Dedifferentiated amniotic fluid mesenchymal stem cell (primary cell): ENCODE data around the gene CBX7.

Experiments
- DNase-seq: peaks from one replicate; pipeline ENCODE4 v3.0.0-alpha.2; 2016; ENCODE audit errors: extremely low spot score

The CBX7 gene

DNA sequence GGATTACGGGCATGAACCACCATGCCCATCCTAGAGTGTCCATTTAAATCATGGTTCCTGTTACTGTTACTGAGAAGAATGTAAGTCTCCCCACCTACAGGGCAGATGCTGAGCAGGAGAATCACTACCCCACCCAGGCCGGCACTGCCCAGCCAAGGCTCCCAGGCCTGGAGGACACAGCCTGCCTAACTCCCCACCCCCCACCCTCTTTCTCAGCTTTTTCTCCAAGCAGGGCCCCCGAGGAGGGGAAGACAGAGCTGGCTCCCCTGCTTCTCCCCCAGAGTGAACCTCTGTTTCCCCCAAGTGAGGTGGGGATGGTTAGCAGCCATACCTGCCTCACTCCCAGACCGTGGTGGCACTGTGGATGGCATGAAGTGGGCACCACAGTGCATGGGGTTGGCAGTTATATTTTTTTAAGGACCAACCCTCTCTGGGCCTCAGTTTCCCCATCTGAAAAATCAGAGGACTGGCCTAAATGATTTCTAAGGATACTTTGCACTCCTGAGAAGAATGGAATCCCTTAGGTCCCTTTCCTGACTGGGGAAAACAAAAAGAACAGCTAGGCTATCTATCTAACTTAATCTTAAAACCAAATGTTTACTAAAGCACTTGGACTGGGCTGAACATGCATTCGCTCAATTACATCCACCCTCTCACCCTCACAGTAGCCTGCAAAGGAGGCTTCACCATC is 5.0 kb downstream of the CBX7 start:
- no peak for DNase-seq

DNA sequence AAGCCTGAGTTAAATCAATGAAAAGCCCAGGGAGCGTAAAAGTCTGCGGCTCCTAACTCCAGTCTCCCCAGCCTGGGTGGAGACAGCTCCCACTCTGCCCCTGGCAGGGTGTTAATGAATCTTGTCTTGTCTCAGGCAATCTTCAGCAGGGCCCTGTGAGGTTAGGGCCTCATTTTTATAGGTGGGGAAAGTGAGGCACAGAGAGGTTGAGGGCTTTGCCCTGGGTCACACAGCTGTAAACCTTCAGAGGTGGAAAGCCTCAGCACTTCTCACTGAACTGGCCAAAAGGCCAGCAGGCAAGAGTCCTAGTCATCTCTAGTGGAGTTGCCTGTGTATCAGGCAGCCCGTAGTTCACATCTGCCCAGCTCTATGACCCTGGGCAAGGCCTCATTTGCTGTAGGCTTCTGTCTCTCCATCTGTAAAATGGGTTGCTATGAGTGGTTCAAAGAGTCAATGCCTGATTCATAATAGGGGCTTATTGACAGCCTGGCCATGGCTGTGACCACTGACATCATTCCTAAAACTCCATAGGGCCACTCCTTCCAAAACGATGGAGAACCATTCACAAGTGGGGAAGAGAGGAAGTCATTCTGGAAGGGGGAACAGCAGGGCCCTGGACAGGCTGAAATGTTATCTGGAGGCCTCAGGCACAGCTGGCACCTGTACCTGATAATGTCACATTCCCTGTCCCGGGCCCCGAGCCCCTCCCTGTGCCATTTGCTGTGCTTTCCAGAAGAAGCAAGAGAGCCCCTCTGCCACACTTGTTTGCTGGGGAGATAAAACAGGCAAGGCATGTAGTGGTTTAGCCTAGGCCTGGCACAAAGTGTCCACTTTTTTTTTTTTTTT is 6.0 kb downstream of the CBX7 start:
- DNase-seq, result no peak

DNA sequence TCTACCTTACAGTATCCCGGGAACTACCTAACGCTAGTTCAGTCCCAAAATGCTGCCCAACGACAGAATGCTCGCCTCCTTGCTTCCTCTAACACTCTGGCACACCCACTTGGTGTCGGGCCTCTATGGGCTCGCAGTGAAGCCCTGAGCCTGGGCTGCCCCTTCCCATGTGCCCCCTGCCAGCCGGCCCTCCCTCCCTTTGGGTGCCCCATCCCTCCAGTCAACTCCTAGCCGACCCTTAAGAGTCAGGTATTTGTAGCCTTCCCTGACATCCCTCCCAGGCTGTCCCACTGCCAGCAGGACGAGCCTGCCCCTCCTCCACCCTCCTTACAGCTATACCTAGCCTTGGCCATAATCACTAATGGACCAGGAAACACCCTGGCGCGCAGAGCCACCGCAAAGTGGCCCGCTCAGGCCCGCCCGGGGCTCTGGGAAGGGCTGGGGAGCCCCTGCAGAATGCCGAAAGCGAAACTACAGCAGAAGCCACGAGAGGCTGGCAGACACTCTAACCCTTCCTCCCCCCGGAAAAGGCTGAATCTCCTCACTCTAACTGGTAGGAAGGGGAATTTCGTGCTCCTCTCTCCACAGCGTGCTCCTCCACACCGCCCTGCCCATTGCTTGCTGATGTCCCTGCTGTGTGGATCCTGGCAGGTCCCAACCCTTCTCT is 8.2 kb downstream of the CBX7 start:
- no peak for DNase-seq

DNA sequence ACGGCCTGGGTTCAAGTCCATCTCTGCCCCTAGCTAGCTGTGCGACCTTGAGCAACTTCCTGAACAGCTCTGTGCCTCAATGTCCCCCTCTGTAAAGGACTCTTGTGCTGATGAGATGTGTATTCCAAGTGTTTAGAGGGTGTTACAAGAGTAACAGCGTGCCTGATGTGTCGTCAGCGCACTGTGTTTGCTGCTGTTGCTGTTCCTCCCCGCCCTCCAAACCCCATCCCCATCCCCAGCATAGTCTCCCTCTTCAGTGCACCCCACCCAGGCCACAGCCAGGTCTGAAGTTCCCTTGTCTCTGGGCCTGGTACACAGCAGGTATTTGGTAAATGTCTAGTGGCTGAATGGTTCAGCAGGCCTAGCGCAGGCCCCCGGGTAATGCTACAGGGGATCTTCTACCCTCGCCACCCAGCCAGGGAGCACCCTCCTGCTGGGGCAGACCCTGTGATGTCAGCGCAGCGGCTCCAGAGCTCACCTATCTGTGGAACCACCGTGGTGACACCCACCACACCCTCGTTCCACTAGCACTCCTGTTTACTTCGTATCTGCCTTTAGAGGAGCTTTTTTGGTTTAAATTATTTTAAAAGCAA is 10.3 kb downstream of the CBX7 start:
- DNase-seq, result no peak

DNA sequence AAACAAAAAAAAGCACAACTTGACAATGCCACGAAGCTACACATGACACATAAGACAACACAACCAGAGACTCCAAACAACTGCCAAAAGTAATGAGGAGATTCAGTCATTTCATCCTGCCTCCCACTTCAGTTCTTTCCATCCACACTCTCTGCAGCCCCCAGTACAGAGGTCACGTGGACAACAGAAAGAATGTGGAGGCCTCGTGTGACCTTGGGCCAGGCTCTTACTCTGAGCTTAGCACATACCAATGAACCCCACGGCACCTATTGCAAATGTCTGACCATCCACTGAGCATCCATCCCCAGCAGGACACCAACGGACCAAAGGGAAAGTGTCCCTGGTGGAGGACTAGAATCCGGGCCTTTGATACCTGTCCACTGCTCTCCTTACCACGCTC is 12.5 kb downstream of the CBX7 start:
- no peak for DNase-seq

DNA sequence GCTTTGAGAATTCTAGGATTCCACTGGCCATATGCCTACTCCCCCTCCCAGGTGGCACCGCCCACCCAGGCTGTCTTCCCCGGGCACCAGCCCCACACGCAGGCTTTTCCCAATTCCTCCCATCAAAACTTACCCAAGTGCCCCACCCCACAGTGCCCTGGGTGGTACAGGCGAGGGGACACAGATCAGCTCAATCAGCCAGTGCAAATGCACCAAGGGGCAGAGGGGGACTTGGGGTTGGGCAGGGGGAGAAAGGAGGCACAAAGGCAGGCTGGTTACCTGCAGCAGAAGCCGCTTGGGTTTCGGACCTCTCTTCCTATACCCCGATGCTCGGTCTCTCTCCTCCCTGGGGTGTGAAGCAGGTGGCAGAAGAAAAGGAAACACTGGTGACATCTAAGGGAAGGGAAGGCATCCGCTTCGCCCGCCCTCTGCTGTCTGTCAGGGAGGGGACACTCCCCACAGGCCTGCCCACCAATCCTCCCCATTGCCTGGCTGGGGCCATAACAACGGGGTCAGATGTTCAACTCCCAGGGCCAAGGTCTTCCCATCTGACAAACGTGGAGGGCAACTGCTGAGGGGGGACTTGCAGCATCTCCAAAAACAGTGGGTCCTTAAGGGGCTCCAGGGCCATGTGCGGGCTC is 14.0 kb downstream of the CBX7 start:
- DNase-seq, result no peak

DNA sequence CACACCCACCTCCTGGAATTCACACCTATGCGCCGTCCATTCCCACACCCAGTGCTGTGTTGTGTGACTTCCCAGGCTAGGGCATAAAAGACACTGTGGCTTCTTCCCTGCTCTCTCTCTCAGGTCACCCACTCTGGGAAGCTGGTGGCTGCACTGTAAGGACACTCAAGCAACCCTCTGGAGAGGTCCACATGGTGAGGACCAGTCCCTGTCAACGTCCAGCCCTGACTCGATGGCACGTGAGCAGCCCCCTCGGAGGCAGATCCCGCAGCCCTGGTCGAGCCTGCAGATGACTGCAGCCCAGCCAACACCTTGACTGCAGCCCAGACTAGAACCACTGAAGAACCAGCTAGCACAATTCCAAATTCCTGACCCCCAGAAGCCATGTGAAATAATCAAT is 16.2 kb downstream of the CBX7 start:
- no peak for DNase-seq

DNA sequence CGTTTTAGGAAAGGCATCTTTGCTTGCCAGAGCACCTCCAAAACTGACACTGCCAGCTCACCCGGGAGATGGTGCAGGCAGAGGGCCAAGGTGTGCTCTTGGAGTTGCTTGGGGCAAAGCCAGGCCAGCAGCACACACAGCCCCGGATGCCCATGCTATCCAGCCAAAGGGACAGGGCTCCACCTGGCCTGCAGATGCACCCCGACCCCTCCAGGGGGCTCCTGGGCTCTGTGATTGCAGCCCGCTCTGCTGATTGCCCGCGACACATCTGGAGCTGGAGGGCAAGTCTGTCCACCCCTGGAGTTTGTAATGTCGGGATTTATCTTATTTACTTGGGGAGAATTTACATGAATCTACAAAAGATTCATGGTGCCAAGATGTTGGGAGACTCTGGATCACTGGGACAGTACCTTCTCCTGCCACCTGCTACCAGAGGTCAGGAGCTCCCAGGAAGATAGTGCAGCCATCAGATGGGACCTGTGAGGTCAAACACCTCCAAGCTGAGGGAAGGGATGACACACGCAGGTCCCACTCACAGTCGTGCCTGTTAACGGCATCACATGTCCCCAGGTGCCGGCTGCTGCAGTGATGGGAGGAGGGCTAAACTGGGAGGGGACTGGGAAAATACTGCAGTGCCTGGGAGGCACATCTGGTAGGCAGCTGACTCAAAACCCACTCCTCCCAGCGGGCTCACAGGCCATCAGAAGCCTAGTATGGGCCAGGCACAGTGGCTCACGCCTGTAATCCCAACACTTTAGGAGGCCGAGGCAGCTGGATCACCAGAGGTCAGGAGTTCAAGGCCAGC is 17.2 kb downstream of the CBX7 start:
- DNase-seq, result no peak

DNA sequence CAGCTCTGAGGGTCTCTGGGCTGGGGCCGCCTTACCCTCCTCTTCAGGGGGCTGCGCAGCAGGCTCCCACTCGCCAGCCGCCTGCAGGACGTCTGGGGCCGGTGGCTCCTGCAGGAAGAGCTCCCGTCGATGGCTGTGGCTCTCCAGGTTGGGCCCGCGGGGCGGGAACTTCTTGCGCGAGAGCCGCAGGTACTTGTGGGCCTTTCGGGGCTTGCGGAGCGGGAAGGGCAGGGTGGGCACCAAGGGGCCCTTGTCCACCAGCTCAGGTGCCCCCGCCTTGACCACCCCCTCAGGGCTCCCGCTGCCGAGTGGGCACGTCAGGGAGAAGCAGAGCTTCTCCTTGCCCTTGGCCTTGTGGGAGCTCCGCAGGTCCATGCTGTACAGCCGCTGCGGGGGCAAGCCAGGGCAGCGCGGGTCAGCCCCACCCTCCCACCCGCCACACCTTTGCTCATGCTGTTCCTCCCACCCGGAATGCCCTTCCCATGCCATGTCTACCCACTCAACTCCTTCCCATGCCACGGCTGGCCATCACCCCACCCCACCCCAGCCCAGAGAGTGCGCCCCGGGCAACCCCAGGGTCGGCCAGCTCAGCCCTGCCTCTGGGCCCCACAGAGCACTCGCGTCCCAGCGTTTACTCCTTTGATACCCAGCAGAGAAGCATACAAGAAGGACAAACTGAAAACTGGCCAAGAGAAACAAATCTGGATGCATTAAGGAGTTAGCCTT is 18.0 kb downstream of the CBX7 start:
- DNase-seq, result no peak

DNA sequence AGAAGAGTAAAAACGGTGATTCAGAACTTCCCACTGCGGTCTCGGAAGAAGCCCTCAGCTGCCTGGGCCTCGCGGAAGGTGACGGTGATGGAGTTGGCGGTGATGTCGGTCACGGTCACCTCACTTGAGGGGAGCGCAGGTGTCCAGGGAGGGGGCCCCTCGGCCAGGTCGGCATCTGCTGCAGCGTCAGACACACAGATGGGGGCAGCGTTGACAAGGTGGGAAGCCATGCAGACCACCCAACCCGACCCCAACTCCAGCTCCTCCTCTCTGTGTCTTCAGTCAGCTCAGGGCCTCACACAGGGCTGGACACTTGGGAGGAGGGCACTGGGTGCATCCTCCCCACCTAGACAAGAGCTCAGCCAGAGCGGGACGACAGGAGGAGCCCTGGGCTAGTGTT is 18.6 kb downstream of the CBX7 start:
- DNase-seq, result no peak

DNA sequence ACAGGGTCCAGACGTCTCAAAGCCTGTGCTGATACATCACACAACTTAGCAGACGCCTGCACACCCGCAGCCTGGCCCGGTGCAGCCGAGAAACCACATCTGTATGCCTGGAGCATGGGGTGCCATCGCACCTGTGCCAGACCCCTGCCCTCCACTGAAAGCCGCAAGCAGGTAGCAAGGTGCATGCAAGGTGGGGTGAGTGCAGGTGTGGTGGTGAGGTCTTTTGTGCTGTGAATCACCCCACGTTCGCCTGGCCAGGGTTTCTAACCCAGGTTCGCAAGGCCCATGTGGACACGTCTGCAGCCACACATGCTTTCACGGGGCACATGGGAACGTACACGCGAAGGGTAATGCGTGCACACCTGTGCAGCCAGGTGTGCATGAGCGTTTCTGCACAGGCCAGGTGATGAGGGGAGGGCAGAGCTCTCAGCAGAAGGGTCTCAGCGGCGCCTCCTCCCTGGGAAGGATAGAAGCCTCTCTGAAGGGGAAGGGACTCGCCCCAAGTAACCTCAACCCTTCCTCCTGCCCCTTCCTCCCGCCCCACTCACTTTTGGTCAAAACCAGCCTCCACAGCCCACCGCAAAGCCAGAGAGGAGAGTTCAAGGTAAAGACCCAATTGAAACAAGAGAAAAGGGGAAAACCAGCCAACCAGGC is 19.5 kb downstream of the CBX7 start:
- DNase-seq, result no peak

DNA sequence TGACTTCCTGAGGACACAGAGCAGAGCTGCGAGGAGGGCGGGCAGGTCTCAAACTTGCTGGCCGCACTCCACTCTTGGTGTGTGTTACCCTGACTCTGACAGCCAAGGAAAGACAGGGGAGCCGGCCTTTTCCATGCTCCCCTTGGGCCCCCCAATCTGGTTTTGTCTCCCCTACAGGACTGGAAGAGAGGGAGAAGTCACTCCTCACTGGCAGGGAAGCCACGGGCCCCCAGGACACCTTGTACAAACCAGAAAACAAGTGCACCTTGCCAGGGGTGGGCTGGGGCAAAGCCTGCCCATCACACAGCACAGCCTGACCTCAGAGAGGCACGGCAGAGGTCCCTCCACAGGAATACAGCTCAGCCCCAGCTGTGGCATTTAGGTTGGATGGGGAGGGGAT is 20.2 kb downstream of the CBX7 start:
- DNase-seq, result no peak

DNA sequence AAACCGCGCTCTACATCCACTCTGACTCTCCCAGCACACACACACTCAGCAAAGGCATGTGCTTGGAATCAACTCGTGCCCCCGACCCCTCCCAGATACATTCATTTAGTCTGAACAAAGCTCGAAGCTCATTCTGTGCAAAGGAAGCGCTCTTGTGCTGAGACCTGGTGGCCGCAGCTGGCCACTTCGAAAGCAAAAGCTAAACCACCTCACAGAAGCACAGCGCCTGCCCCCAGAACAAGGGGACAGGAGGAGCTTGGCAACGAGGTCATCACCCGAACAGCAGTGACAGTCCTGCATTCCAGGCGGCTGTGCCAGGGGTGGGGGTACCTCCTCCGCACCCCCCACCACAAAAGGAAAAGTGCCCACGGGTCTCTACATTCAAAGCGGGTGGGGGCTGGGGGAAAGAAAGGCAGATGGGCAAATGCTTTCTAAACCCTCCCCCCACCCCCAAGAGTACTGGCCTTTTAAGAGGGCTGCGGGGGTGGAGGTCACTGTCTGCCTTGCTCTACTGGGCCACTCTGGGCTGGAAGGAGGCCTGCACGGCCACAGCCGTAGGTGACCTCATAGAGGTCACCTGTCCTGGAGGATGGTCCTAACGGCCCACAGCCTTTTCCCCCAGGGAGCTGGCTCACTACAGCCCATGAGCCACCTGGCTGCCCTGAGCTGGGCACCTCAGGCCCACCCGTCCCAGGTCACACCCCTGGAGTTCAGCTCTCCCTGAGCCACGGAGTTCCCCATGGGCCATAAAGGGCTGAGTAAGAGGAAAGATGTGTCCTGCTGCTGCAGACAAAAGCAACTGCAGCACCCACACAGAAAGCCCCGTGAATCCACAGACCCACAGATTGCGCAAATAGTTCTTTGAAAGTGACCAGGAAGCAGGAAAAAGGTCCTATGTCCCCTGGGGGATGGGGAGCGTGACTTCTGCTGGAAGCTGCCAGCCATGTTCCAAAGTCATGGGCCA is 21.3 kb downstream of the CBX7 start:
- DNase-seq, result no peak

DNA sequence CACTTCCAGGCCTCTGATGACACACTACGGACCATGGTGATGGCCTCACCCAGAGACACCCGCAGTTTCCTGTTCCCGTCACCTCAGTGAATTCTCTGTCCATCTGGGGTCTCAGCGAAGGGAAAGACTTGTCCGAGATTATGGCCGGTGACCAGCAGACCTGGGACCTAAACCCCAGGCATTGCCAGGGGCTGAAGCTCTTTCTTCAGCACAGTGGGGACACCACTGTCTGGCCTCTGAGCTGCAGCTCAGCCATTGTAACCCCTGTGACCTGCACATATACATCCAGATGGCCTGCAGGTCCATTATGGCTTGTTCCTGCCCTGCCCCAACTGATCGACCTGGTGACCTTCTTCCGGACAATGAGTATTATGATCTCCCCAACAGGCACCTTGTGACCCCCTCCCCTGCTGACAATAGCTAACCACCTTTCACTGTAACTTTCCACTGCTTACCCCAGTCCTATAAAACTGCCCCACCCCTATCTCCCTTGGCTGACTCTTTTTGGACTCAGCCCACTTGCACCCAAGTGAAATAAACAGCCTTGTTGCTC is 22.3 kb downstream of the CBX7 start:
- no peak for DNase-seq

DNA sequence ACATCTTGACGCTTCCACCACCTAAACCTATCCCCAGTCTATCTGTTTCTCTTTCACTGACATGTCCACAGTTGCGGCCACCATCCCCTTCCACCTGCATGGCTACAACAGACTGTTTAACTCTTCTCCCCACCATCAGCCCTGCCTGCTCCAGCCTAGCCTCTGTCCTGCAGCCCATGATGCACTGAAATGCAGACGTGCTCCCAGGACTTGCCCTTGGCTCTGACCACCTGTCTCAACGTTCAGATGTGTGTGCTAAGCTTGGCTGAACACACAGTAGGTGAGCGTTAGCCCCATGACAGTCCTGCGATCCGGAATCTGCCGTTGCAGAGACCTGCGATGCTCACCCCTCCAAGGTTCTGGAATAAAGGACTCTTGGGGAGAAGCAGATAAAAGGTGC is 22.7 kb downstream of the CBX7 start:
- DNase-seq, result no peak

DNA sequence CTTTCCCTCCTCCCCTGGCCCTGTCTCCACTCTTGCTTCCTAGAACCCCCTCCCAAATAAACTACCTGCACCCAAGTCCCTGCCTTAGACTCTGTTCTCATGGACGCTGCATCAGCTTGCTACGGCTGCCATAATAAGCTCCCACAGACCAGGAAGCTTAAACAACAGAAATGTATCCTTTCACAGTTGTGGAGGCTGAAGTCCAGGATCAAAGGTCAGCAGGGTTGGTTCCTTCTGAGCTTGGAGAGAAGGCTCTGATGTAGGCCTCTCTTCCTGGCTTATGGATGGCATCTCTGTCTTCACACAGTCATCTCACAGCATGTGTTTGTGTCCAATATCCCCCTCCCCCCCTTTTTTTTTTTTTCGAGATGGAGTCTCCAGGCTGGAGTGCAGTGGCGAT is 23.4 kb downstream of the CBX7 start:
- no peak for DNase-seq

DNA sequence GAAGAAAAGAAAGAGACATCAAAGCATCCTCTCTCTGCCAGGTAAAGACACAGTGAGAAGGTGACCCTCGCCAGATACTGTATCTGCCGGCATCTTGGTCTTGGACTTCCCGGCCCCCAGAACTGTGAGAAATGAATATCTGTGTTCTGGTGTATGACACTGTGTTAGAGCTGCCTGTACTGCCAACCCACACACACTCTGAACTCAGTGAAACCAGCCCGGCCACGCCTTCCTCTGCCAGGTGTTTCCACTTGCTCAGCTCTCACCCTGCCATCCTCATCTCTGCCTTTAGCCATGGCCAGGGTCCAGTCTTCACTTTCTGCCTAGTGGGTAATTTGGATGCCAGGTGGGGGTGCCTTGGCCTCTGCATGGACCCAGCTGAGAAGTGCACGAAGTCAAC is 24.0 kb downstream of the CBX7 start:
- DNase-seq, result no peak

DNA sequence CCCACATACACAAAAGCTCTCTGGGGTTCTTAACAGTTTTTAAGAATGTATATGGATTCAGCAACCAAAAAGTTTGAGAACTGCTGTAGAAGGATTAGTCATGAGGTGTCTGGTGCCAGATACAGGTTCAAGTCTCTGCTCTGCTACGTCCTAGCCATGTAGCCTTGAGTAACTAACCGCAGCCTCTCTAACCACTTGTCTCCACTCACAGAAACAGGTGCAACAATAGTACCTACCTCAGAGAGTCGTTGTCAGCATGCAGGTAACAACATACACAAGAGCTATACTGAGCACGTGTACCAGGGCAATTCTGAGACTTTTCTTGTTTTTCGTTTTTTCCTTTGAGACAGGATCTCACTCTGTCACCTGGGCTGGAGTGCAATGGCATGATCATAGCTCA is 26.9 kb downstream of the CBX7 start:
- no peak for DNase-seq
